BE2C (cell line): ENCODE measurements around the gene CPED1.

Experiments
- DNase-seq: peaks from one replicate; pipeline ENCODE4 v3.0.0-alpha.2; 2020
- H3K27me3 ChIP-seq: fragments of 250-450 bp; sonication (Bioruptor Pico); 2 replicates; pipeline ENCODE4 v1.5.1; 2020; ENCODE audit warnings: mild to moderate bottlenecking
- H3K36me3 ChIP-seq: fragments of 250-450 bp; sonication (Bioruptor Pico); 2 replicates; pipeline ENCODE4 v1.5.1; 2020; ENCODE audit warnings: mild to moderate bottlenecking
- H3K4me1 ChIP-seq: fragments of 250-450 bp; sonication (Bioruptor Pico); 2 replicates; pipeline ENCODE4 v1.5.1; 2020
- H3K4me3 ChIP-seq: 2 replicates; pipeline ENCODE4 v1.5.1; 2011; ENCODE audit warnings: low read depth, low read length
- H3K9me3 ChIP-seq: fragments of 250-450 bp; sonication (Bioruptor Pico); 2 replicates; pipeline ENCODE4 v1.5.1; 2020
- CTCF ChIP-seq: IDR thresholded peaks from 2 replicates; pipeline ENCODE4 v1.5.1; 2012; ENCODE audit warnings: mild to moderate bottlenecking, low read depth, low read length

CPED1 gene

DNA sequence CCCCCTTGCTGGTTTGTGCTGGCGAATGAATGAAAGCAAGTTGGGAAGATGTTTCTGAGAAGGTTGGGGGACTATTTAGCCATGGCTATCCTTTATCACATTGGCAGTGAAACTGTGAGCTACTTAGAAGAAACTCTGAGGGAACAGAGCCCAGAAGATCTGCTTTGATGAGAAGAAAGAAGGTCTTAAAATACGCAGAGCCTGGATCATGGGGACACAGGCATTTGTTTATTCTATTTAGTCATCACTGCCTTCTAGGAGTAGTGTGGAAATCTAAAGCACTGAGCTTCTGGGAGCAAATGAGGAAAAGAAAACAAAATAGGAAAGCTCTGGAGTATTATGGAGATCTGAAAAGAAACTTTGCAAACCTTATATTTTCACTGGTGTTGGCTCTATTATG, 28.5 kb downstream of the CPED1 start:
- no peak for DNase-seq
- Histone ChIP-seq H3K9me3 (no peaks in the 10 kb centered on the region), H3K27me3 (peaks cover 3% of the 10 kb centered on the region; the same call in 1 of the 2 replicates), H3K4me3 (no peak overlapping the region), H3K4me1 (no peaks in the 10 kb centered on the region), H3K36me3 (no peaks in the 10 kb centered on the region)
- TF ChIP-seq CTCF, result no peak

DNA sequence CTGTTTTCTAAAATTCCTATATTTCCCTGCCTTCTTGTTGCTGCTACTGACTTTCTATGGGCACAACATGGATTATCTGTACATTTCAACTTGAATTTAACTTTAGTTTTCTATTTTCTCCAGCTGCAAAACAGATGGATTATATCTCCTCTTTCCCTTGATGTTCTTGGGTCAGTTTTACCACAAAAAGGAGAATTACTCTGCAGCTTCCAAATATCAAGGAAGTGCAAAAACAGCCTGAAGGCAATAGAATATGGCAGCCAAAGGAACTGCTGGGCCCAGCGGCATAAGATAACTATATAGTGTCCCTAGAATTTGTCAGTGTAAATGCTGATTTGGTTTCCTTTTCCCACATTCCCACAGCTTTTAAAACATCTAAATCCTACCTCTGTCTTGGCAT, 29.1 kb downstream of the CPED1 start:
- no peak for DNase-seq
- H3K27me3 ChIP-seq, result peaks cover 3% of the 10 kb centered on the region; the same call in 1 of the 2 replicates
- no peak for TF ChIP-seq CTCF
- H3K4me3 ChIP-seq, result no peak overlapping the region
- no peaks in the 10 kb centered on the region for H3K9me3 ChIP-seq
- H3K4me1 ChIP-seq, result no peaks in the 10 kb centered on the region
- H3K36me3 ChIP-seq, result no peaks in the 10 kb centered on the region

DNA sequence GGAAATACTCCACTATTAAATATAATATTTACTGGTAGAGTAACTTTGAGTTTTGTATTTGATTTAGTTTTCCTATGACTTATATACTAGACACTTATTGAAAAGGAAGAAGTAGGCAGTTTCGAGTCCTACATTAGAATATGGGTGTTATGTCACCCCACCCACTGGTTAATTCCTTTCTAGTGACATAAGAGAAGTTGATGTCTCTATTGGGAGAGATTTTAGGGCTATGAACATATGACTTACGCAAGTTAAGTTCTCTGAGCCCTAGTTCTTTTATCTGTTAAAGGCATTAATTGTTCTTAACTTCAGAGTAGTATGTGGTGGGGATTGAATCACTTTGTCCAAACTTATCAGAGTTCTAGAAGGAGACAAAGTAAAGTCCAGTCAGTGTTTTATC, 30.5 kb downstream of the CPED1 start:
- Histone ChIP-seq H3K9me3 (no peaks in the 10 kb centered on the region), H3K36me3 (no peaks in the 10 kb centered on the region), H3K4me1 (no peaks in the 10 kb centered on the region), H3K27me3 (peaks cover 3% of the 10 kb centered on the region), H3K4me3 (no peak overlapping the region)
- DNase-seq, result no peak
- TF ChIP-seq CTCF, result no peak

GRCh38 chr7:121020249-121020988, 31.9 kb downstream of the CPED1 start:
- Histone ChIP-seq H3K36me3 (no peaks in the 10 kb centered on the region), H3K9me3 (no peaks in the 10 kb centered on the region), H3K4me1 (no peaks in the 10 kb centered on the region), H3K4me3 (no peak overlapping the region), H3K27me3 (peaks cover 7% of the 10 kb centered on the region)
- DNase-seq, result no peak
- no peak for TF ChIP-seq CTCF

DNA sequence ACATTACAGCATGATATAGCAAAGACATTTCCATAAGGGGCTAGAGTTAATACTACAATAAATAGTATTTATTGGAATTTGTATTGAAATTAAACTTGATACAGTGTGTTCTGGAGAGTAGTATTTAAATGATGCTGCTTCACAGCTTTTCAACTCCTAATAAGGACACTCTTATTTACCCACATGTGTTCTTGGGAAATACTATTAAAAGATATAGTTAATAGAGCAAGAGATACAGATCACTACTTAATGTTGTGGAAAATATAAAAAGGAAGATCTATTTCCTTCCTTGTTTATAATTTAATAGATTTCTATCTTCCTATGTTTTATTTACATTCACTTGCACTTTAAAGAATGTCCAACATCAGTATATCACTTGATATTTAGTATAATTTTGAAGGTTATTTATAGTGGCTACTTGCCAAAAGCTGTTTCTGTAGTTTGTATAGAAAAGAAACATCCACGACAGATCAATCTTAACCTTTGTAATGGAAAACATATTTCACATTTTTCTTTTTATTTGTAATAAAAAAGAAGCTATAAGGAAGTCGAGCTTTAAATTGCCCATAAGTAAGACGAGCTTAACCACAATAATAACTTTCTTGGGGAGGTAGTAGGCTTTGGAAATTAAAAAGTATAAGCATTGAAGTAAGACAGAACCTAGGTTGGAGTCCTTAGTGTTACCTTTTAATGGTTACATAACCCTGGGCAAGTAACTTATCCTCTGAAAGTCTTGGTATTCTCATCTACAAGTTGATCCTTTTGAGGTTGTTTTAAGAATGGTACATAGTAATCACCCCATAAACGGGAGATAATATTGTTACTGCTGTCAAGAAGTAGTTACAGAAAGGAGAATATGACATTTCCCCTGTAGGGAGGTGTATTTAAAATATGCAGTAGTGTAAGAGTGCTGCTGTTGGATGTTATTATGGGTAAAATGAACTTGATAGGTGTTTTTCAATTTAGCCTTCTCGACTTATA, 32.8 kb downstream of the CPED1 start:
- no peaks in the 10 kb centered on the region for H3K36me3 ChIP-seq
- peaks cover 5% of the 10 kb centered on the region for H3K27me3 ChIP-seq
- no peak overlapping the region for H3K4me3 ChIP-seq
- no peaks in the 10 kb centered on the region for H3K9me3 ChIP-seq
- no peak for DNase-seq
- H3K4me1 ChIP-seq, result no peaks in the 10 kb centered on the region
- TF ChIP-seq CTCF, result no peak
